ENCODE data around the gene HHIP. TPM values are rescaled to one million over a fixed set of nuclear protein-coding genes. Genes with fewer than 3 reads are reported as not detected.

HHIP gene
- total and polyA plus RNA-seq, 3 donors from 2014 or later: 3.5 to 5.3 (median 3.5) TPM

- DNase-seq: no peak
- H3K27ac ChIP-seq: no peak overlapping the region
- no peaks in the 10 kb centered on the region for H3K9me3 ChIP-seq
- no peaks in the 10 kb centered on the region for H3K36me3 ChIP-seq (ENCODE audit: low read depth, missing control alignments)
- H3K27me3 ChIP-seq: no peaks in the 10 kb centered on the region
- no peak overlapping the region for H3K4me3 ChIP-seq
- TF ChIP-seq CTCF (IDR thresholded peaks at IDR 0.05) (no peak), POLR2A (IDR thresholded peaks at IDR 0.05) (no peak)
- H3K4me1 ChIP-seq: no peaks in the 10 kb centered on the region
- intact Hi-C loops (cut with DNase I; ENCODE audit: low total_unique reads): no loop called here
- 94 to 95% methylated on average over 1 of the region's 1 CpG for WGBS, 2 donors
Observed at GRCh38 chr4:144687466-144687865, 41.5 kb downstream of the HHIP start.

GRCh38 chr4:144688035-144688569, 42.1 kb downstream of the HHIP start:
- 76 to 82% methylated on average over 3 of the region's 3 CpGs for whole genome bisulfite sequencing, 2 donors
- no peak overlapping the region for H3K4me3 ChIP-seq
- no peak for DNase-seq
- intact Hi-C loops (cut with DNase I; ENCODE audit: low total_unique reads): no loop called here
- H3K36me3 ChIP-seq (ENCODE audit: low read depth, missing control alignments): no peaks in the 10 kb centered on the region
- no peaks in the 10 kb centered on the region for H3K9me3 ChIP-seq
- TF ChIP-seq CTCF (IDR thresholded peaks at IDR 0.05) (no peak), POLR2A (IDR thresholded peaks at IDR 0.05) (no peak)
- no peak overlapping the region for H3K27ac ChIP-seq
- H3K4me1 ChIP-seq: no peaks in the 10 kb centered on the region
- H3K27me3 ChIP-seq: no peaks in the 10 kb centered on the region

- TF ChIP-seq CTCF (IDR thresholded peaks at IDR 0.05): no peak
- TF ChIP-seq POLR2A (IDR thresholded peaks at IDR 0.05): no peak
- 92 to 98% methylated on average over 2 of the region's 2 CpGs for WGBS, 2 donors
- H3K27ac ChIP-seq: no peak overlapping the region
- no peaks in the 10 kb centered on the region for H3K27me3 ChIP-seq
- H3K4me1 ChIP-seq: no peaks in the 10 kb centered on the region
- H3K4me3 ChIP-seq: no peak overlapping the region
- no peaks in the 10 kb centered on the region for H3K9me3 ChIP-seq
- no peaks in the 10 kb centered on the region for H3K36me3 ChIP-seq (ENCODE audit: low read depth, missing control alignments)
- intact Hi-C loops (cut with DNase I; ENCODE audit: low total_unique reads): no loop called here
- DNase-seq: no peak
Observed at GRCh38 chr4:144689125-144689524, 43.2 kb downstream of the HHIP start.

GRCh38 chr4:144695721-144696120, 49.8 kb downstream of the HHIP start:
- intact Hi-C loops (cut with DNase I; ENCODE audit: low total_unique reads): no loop called here
- H3K27me3 ChIP-seq: no peaks in the 10 kb centered on the region
- 87 to 88% methylated on average over 3 of the region's 3 CpGs for WGBS, 2 donors

More at GRCh38 chr4:144695721-144696120, 49.8 kb downstream of the HHIP start:
- DNase-seq: no peak
- no peak overlapping the region for H3K4me3 ChIP-seq
- no peaks in the 10 kb centered on the region for H3K36me3 ChIP-seq (ENCODE audit: low read depth, missing control alignments)
- H3K9me3 ChIP-seq: no peaks in the 10 kb centered on the region
- no peaks in the 10 kb centered on the region for H3K4me1 ChIP-seq
- no peak for TF ChIP-seq CTCF (IDR thresholded peaks at IDR 0.05)
- no peak for TF ChIP-seq POLR2A (IDR thresholded peaks at IDR 0.05)
- H3K27ac ChIP-seq: no peak overlapping the region
